NCI-H2107 treated with DMSO at 0.1 percent for 48 hours (cell line): ENCODE results near the gene H6PD.

Source experiments
- DNase-seq: peaks from one replicate; lab custom pipeline; 2025; ENCODE audit not compliant: unreplicated experiment; lab: John Stamatoyannopoulos, UW

The H6PD gene

DNA sequence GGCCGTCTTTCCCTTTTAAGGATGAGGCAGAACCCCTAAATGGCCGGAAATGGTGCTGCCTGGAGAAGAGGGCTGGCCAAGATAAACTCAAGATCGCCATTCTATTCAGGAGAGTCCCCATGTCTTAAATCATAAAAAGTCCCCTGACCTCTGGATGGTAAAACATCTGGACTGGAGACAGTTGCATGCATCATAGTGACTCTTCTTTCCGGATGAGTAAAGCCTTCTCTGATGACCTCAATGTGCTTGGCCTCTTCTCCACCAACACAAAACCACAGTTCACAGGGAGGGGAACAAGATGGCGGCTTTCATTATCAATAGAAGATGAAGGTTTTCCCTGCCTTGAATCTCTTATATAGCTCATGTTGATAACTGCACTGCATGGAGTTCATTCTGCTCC is 27.5 kb upstream of the H6PD start:
- DNase-seq: no peak

DNA sequence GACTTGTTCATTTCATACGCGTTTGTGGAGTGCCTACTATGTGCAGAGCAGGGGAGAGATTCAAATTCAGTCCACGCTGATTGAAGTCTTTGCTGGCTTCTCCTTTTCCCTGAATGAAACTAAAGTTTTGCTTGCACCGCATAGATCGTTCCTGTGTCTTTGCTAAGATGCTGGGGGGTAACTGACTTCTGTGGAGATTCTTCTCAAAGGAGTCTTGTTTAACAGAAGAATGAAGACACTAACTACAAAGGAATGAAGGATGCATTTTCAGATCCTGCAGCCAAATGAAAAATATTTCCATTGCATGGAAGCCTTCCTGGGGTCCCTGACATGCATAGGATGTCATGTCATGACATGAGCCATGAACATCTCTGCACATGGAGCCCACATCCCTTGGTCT is 26.9 kb upstream of the H6PD start:
- DNase-seq: no peak

DNA sequence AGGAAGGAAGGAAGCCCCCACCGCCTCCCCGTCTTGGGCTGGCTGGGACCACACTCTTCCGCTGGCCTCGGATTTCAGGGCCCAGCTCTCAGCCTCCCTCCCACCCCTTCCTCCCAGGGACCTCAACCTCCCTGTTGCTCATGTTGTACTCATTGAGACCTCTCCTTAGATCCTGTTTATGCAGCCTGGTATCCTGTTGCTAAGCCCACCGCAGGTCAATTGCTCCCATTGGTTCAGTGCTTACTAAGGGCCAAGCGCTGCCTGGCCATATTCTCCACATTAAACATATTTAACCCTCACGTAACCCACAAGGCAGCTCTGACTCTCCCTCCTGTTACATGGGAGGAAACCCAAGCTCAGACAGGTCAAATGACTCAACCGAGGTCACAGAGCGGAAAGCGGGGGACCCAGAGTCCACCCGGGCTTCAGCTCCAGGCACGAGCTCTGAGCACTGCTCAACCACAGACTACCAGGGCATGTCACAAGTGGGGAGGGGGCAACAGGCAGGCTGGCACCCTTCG is 23.2 kb upstream of the H6PD start:
- no peak for DNase-seq

DNA sequence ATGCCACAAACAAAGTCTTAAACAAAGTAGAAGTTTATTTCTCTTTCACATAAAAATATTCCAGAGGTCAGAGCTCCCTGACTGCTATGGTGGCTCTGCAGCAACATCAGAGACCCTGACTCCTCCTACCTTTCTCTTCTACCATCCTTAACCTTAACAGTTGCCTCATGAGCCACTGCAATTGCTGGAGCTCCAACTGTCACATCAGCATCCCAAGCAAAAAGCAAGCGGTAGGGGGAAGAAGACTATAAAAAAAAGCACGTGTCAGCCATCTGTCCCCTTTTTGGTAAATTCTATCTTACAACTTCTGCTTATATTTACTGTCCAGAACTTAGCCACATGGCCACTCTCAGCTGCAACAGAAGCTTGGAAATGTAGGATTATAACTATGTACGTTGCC is 21.8 kb upstream of the H6PD start:
- DNase-seq: no peak

DNA sequence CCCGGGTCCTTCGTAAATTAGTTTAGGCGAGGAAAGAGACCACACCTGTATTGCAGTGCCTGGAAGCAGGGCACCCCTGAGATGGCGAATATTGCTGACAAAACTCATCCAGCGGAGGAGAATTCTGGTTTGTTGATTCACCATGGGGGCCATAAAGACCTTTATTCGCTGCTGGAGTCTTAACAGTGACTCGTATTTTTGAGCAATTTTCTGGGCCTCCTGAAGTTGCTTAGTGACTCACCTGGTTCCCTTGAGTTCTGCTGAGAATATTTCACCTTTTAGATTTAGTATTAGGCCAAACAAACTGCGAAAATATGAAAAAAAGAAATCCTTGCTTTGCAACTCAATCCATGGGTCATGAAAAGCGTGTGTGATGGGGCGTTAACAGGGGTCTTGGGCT is 20.6 kb upstream of the H6PD start:
- no peak for DNase-seq

DNA sequence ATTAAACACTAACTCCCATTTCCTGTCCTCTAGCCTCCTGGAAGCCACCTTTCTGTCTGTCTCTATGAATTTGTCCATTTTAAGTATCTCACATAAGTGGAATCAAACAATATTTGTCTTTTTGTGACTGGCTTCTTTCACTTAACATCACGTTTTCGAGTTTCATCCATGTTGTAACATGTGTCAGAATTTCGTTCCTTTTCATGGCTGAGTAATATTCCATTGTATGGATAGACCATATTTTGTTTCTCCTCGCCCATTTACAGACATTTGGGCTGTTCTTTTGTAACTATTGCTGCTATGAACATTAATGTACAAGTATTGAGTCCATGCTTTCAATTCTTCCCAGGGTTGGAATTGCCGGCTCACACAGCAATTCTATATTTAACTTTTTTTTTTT is 15.7 kb upstream of the H6PD start:
- DNase-seq: no peak

DNA sequence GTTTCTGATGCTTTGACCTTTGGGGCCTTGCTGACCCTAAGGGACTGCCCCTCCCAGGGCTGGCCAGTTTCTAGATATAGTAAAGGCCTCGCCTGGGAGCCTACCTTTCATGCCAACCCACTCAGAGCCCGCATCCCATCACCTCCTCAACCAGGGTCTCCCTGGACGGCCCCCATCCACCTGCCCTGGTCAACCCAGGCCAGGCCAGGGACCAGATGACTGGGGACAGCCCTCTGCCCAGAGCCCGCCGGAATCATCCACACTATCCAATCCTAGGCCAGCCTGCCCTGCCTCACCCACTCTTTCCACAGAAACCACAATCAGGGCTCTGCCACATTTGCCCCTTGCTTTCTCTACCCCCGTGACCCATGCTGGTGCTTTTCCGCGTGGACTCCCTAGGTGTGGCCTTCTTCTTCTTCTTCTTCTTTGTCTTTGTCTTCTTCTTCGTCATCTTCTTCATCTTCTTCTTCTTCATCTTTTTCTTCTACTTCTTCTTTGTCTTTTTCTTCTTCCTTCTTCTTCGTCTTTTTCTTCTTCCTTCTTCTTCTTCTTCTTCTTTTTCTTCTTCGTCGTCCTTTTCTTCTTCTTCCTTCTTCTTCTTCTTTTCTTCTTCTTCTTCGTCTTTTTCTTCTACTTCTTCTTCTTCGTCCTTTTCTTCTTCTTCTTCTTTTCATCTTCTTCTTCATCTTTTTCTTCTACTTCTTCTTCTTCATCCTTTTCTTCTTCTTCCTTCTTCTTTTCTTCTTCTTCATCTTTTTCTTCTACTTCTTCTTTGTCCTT is 11.5 kb upstream of the H6PD start:
- no peak for DNase-seq

DNA sequence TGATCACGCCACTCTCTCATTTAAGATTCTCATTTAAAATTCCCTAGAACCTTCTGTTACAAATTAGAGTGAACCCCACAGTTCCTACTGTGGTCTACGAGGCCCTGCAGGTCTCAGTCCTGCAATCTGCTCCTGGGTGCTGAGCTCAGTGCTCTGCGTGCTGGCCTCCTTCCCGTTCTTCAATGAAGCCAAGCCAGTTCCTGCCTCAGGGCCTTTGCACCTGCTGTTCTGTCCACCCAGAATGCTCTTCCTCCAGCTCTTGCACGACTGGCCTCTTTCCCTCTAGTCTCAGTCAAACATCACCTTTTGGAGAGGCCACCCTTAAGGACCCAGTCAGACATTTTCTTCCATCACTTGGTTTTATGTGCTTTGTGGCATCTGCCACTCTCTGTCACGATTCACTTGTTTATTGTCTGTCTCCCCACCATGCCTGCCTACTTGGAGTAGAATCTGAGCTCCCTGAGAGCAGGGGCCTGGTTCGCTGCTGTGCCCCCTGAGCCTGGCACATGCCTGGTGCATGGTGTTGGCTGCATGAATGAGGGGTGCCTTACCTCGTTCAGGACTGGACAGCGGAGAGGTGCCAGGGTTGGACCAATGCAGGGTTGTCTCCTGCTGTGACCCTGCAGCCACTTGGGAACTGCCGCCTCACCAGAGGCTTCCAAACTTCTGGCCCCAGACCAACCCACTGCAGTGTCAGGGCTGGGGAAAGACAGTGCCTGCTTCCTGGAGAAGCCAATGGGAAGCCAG is 9.7 kb upstream of the H6PD start:
- no peak for DNase-seq

DNA sequence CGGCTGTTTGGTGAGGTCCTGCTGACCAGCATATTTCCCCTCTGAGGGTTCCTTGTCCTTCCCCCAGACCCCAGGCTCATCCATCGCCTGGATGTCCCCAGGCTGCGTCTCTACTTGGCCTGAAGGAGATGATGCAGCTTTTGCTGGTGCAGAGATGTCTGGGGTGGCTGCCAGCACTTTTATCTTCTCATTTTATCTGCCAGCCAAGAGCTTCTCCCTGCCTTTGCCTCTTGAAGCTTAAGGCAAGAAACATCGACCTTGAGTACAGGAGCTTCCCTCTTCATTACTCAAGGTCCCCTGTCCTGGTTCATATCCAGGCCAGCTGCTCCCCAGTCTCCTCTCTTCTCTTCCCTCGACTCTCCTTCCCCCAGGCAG is 9.2 kb upstream of the H6PD start:
- no peak for DNase-seq

DNA sequence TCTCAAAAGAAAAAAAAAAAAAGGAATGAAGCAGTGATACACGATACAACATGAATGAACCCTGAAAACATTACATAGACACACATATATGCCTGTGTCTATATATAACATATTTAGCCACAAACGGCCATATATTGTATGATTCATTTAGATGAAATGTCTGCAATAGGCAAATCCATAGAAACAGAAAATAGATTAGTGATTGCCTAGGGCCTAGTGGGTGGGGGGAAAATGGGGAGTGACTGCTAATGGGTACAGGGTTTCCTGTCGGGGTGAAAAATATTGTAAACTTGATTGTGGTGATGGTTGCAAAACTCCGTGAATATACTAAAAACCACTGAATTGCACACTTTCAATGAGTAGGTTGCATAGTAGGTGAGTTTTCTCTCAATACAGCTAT is 6.0 kb upstream of the H6PD start:
- DNase-seq: no peak

DNA sequence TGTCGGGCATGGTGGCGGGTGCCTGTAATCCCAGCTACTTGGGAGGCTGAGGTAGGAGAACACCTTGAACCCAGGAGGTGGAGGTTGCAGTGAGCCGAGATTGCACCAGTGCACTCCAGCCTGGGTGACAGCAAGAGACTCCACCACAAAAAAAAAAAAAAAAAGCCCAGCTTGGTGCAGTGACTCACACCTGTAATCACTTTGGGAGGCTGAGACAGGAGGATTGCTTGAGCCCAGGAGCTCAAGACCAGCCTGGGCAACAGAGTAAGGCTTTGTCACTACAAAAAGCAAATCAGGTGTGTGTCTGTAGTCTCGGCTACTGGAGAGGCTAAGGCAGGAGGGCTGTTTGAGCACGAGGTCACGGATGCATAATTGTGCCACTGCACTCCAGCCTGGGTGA is 5.0 kb upstream of the H6PD start:
- DNase-seq: no peak

DNA sequence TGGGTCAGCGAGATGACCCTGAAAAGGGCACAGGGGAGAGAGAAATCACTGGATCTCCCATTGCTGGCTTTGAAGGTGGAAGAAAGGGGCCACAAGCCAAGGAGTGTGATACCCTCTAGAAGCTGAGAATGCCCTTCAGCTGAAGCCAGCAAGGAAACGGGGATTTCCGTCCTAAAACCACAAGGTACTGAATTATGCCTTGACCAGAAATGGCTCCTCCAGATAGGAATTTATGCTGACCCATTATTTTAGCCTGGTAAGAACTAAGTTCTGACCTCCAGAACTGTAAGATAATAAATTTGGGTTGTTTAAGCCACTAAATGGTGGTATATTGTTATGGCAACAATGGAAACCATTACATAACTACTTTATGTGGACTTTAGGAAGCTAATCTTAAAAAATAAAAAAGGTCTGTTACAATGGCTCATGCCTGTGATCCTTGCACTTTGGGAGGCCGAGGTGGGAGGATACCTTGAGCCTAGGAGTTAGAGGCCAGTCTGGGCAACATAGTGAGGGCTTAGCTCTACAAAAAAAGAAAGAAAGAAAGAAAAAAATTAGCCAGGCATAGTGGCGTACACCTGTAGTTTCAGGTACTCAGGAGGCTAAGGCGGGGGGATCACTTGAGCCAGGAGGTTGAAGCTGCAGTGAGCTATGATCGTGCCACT is 3.6 kb upstream of the H6PD start:
- DNase-seq: no peak

DNA sequence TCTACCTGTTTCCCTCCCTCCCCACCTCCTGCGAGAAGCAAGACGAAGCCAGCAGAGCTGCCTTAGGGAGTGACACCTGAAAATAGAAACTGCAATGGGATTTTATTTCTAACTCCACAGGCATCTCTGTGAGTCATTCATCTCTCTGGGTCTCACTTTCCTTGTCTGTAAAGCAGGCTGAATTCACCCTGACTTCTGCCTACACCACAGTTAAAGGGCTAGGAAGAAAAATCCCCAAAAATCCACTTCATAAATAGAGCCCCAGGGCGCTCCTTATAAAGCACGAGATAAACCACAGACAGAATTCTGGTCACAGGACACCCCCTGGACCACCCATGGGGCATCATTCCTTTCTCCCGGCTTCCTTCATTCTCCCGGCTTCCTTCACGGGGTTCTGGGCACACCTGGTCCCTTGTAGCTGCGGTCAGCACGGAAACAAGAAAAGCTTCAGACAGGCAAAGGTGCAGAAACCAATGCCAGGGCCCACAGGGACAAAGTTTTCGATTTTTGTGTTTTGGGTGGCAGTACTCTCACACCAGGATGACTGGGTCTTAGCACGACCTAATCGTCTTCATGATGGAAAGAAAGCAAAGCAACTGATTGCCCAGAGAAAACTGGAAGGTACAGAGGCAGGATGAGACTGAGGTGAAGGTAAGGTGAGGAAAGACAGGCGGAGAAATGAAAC is 2.8 kb upstream of the H6PD start:
- DNase-seq: no peak

DNA sequence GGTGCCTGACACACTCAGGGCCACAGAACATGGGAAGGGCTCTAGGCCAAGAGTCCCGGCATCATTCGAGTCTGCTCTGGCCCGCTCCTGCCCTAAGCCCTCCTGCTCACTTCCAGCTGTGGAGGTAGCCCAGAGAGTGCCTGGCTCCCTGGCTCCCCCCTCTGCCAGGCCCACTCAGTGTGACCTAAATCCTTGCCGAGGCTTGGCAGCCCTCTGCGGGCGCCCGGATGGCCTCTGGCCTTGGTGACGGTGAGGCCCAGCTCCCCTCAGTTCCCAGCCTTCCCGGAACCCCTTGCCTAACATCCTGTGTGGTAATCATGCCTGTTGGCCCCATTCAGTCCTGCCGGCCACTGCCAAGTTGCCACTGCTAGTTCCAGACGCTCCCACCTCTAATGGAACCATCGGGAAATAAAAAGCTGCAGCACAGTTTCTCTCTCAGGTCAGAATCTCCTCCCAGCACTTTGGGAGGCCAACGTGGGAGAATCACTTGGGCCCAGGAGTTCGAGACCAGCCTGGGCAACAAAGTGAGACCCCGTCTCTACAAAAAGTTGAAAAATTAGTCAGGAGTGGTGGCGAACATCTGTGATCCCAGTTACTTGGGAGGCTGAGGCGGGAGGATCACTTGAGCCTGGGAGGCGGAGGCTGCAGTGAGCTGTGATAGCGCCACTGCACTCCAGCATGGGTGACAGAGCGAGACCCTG is 1.2 kb upstream of the H6PD start:
- DNase-seq: no peak

DNA sequence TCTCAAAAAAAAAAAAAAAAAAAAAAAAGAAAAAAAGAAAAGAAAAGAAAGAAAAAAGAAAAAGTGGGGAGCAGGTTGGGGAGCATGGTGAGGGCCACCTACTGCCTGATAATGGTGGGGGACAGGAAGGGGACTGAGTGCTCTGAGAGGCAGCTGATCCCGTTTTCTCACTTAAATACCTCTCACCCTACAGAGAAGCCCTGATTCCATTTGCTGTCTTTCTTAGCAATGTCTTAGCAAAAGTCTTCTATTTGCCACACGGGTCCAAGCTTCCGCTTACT is 692 bp upstream of the H6PD start:
- DNase-seq: no peak

DNA sequence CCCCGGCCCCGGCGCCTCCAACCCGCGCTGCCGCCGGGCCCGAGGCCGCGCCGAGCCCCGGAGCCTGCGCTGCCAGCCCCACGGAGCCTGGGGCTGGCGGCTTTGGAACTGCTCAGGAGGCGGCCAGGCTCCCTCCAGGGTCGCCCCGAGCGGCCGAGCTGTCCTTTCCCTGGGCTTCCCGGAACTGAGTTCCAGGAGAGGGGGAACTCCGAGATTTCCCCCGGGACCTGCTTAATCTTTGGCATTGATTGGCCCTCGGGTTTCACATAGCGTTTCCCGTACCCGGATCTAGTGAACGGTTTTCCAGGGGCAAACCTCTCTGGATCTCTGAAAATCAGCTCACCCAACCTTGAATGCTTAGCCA is 504 bp downstream of the H6PD start:
- no peak for DNase-seq

DNA sequence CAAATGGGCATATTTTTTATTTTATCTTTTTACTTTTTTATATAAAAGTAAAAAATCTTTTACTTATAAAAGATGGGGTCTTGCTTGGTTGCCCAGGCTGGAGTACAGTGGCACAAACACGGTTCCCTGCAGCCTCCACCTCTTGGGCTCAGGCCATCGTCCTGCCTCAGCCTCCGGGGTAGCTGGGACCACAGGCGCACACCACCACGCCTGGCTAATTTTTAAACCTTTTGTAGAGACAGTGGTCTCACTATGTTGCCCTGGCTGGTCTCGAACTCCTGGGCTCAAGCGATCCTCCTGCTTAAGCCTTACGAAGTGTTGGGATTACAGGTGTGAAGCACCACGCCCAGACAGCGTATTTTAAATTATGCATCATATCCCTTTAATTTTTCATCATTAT is 986 bp downstream of the H6PD start:
- no peak for DNase-seq

DNA sequence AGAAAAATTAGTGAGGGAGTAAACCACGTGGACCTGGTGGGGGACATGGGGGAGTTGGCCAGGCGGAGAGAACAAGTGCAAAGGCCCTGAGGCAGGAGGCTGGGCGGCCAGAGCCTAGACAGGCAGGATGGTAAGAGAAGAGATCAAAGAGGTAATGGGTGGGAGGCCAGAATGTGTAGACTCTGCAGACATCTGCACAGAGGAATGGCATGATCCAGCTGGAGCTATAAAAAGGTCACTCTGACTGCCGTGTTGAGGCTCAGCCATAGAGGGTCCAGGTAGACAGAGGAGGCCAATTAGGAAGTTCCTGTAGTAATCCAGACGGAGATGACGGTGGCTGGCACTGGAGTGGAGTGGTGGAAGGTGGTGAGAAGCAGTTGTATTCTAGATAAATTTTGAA is 3.6 kb downstream of the H6PD start:
- DNase-seq: no peak

DNA sequence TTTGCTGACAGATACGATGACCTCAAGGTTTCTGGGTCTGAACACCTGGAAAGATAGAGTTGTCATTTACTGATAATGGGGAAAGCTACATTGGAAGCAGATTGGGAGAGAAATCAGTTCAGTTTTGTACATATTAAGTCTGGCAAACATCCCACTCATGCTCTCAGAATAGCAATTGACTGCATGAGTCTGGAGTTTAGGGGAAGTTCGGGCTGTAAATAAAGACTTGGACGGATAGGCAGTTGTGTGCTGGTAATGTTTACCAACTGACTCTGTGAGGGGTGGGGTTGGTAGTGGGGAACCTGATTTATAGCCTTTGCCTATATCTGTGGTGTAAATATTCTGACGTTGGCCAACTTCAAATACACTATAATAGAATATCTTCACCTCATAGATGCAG is 4.0 kb downstream of the H6PD start:
- DNase-seq: no peak

DNA sequence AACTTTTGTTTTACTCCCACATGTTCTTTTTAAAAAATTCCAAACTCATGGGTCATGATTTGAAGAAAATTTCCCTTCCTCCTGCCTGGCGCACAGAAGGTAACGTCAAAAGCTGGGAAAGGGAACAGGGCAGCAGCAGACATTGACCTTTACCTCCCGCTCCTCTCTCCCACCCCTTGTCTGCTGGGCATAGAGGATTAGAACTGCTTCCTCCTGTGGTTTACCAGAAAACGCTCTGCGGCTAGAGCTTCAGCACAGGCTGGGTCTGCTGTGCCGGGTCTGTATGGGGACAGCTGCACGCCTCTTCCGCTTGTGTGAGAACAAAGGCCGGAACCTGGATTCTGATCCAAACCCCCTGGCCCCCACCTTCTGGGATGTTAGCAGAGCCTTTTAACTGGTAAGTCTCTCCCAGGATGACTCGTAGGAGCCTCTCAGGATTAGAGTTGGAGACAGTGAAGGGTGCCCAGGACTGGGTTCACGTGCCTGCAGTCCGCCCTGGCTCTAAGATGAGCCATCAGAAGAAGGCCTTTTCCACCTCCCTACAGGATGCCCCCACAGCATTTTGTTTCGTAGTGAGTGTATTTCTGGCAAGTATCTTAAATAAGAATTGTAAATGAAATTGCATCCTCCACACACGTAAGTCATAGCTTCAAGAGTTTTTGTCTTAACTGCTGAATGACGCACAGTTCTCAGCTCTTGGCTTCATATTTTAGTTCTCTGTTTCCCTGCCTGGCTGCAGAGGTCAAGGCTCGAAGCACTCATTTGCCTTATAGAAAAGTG is 5.2 kb downstream of the H6PD start:
- DNase-seq: no peak
